ENCODE data around the gene RAB31.

RAB31 gene

GRCh38 chr18:9878095-9878494 is 170.0 kb downstream of the RAB31 start:
- no peak for DNase-seq (ENCODE audit: low read depth, low spot score)
- Histone ChIP-seq H3K9ac (ENCODE audit: insufficient read length) (no peak overlapping the region), H3K36me3 (ENCODE audit: insufficient read depth, low read length) (no peaks in the 10 kb centered on the region), H3K4me3 (no peak overlapping the region), H3K27ac (no peak overlapping the region), H3K9me3 (ENCODE audit: low read depth, low read length) (no peaks in the 10 kb centered on the region)
- TF ChIP-seq FOXP2 (optimal IDR thresholded peaks at IDR 0.05; ENCODE audit: control extremely low read depth, extremely low read length, insufficient read depth) (no peak), POLR2AphosphoS5 (IDR thresholded peaks at IDR 0.05; ENCODE audit: borderline replicate concordance, low read depth, low read length) (no peak), EZH2 (IDR thresholded peaks at IDR 0.05) (no peak)

DNA sequence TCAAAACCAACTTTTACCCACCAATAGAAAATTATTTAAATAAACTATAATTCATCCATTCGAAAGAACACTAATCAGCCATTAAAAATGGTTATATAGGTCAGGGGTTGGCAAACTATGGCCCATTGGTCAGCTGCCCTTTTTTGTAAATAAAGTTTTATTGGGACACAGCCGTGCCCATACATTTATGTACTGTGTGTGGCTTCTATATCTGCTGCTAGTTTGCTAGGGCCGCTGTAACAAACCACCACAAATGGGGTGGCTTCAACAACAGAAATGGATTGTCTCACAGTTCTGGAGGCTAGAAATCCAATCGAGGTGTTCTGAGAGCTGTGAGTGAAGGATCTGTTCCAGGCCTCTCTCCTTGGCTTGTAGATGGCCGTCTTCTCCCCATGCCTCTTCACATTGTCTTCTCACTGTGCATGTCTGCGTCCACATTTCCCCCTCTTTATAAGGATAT is 170.7 kb downstream of the RAB31 start:
- Histone ChIP-seq H3K9me3 (ENCODE audit: low read depth, low read length) (no peaks in the 10 kb centered on the region), H3K36me3 (ENCODE audit: insufficient read depth, low read length) (no peaks in the 10 kb centered on the region), H3K27ac (no peak overlapping the region), H3K4me3 (no peak overlapping the region), H3K9ac (ENCODE audit: insufficient read length) (no peak overlapping the region)
- TF ChIP-seq EZH2 (IDR thresholded peaks at IDR 0.05) (no peak), FOXP2 (optimal IDR thresholded peaks at IDR 0.05; ENCODE audit: control extremely low read depth, extremely low read length, insufficient read depth) (no peak), POLR2AphosphoS5 (IDR thresholded peaks at IDR 0.05; ENCODE audit: borderline replicate concordance, low read depth, low read length) (no peak)
- DNase-seq (ENCODE audit: low read depth, low spot score): no peak

GRCh38 chr18:9884090-9884489 is 176.0 kb downstream of the RAB31 start:
- no peak overlapping the region for H3K27ac ChIP-seq
- no peak overlapping the region for H3K9ac ChIP-seq (ENCODE audit: insufficient read length)

DNA sequence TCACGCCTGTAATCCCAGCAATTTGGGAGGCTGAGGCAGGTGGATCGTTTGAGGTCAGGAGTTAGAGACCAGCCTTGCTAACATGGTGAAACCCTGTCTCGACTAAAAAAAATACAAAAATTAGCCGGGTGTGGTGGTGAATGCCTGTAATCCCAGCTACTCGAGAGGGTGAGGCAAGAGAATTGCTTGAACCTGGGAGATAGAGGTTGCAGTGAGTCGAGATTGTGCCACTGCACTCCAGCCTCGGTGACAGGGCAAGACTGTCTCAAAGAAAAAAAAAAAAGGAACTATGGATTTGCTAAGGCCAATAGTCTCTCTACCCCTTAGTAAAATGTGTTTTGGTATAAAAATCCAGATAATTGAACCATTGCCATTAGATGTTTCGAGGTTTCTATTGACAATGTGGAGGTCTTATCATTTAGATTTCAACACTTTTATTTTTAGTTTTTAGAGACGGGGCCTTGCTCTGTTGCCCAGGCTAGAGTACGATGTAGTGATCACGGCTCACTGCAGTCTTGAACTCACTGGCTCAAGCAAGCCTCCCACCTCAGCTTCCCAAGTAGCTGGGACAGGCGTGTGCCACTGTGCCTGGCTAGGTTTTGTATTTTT is 176.5 kb downstream of the RAB31 start:
- no peak for DNase-seq (ENCODE audit: low read depth, low spot score)
- H3K4me3 ChIP-seq: no peak overlapping the region
- no peaks in the 10 kb centered on the region for H3K36me3 ChIP-seq (ENCODE audit: insufficient read depth, low read length)
- H3K9me3 ChIP-seq (ENCODE audit: low read depth, low read length): no peaks in the 10 kb centered on the region
- no peak overlapping the region for H3K27ac ChIP-seq
- TF ChIP-seq FOXP2 (optimal IDR thresholded peaks at IDR 0.05; ENCODE audit: control extremely low read depth, extremely low read length, insufficient read depth) (no peak), POLR2AphosphoS5 (IDR thresholded peaks at IDR 0.05; ENCODE audit: borderline replicate concordance, low read depth, low read length) (no peak), EZH2 (IDR thresholded peaks at IDR 0.05) (no peak)
- H3K9ac ChIP-seq (ENCODE audit: insufficient read length): no peak overlapping the region

More at GRCh38 chr18:9884090-9884489, 176.0 kb downstream of the RAB31 start:
- no peaks in the 10 kb centered on the region for H3K36me3 ChIP-seq (ENCODE audit: insufficient read depth, low read length)
- H3K9me3 ChIP-seq (ENCODE audit: low read depth, low read length): no peaks in the 10 kb centered on the region
- no peak overlapping the region for H3K4me3 ChIP-seq
- no peak for DNase-seq (ENCODE audit: low read depth, low spot score)
- TF ChIP-seq FOXP2 (optimal IDR thresholded peaks at IDR 0.05; ENCODE audit: control extremely low read depth, extremely low read length, insufficient read depth) (no peak), EZH2 (IDR thresholded peaks at IDR 0.05) (no peak), POLR2AphosphoS5 (IDR thresholded peaks at IDR 0.05; ENCODE audit: borderline replicate concordance, low read depth, low read length) (no peak)

GRCh38 chr18:9885170-9886004 is 177.3 kb downstream of the RAB31 start, which contains the start of gene TXNDC2:
Gene TXNDC2 (plus strand): TSS chr18:9885973. CDS start chr18:9886681, 708 bp downstream.
- H3K9ac ChIP-seq (ENCODE audit: insufficient read length): no peak within 1 kb of the TSS
- H3K4me3 ChIP-seq: no peak within 1 kb of the TSS
- no peak within 1 kb of the TSS for H3K27ac ChIP-seq
- TF ChIP-seq POLR2AphosphoS5 (IDR thresholded peaks at IDR 0.05; ENCODE audit: borderline replicate concordance, low read depth, low read length) (no peak), EZH2 (IDR thresholded peaks at IDR 0.05) (no peak), FOXP2 (optimal IDR thresholded peaks at IDR 0.05; ENCODE audit: control extremely low read depth, extremely low read length, insufficient read depth) (no peak)
- no peaks in the 10 kb centered on the region for H3K9me3 ChIP-seq (ENCODE audit: low read depth, low read length)
- no peaks in the 10 kb centered on the region for H3K36me3 ChIP-seq (ENCODE audit: insufficient read depth, low read length)
- DNase-seq (ENCODE audit: low read depth, low spot score): no peak

- Histone ChIP-seq H3K36me3 (ENCODE audit: insufficient read depth, low read length) (no peaks in the 10 kb centered on the region), H3K4me3 (no peak overlapping the region)
- DNase-seq (ENCODE audit: low read depth, low spot score): no peak
Measured at GRCh38 chr18:9886005-9886348, 177.9 kb downstream of the RAB31 start.

GRCh38 chr18:9887992-9888391 is 179.9 kb downstream of the RAB31 start:
- Histone ChIP-seq H3K36me3 (ENCODE audit: insufficient read depth, low read length) (no peaks in the 10 kb centered on the region), H3K9me3 (ENCODE audit: low read depth, low read length) (no peaks in the 10 kb centered on the region), H3K9ac (ENCODE audit: insufficient read length) (no peak overlapping the region), H3K27ac (no peak overlapping the region), H3K4me3 (no peak overlapping the region)
- no peak for TF ChIP-seq POLR2AphosphoS5 (IDR thresholded peaks at IDR 0.05; ENCODE audit: borderline replicate concordance, low read depth, low read length)
- no peak for DNase-seq (ENCODE audit: low read depth, low spot score)

More at GRCh38 chr18:9886005-9886348, 177.9 kb downstream of the RAB31 start:
- H3K9ac ChIP-seq (ENCODE audit: insufficient read length): no peak overlapping the region
- H3K9me3 ChIP-seq (ENCODE audit: low read depth, low read length): no peaks in the 10 kb centered on the region
- no peak overlapping the region for H3K27ac ChIP-seq
- no peak for TF ChIP-seq FOXP2 (optimal IDR thresholded peaks at IDR 0.05; ENCODE audit: control extremely low read depth, extremely low read length, insufficient read depth)
- no peak for TF ChIP-seq POLR2AphosphoS5 (IDR thresholded peaks at IDR 0.05; ENCODE audit: borderline replicate concordance, low read depth, low read length)
- no peak for TF ChIP-seq EZH2 (IDR thresholded peaks at IDR 0.05)

DNA sequence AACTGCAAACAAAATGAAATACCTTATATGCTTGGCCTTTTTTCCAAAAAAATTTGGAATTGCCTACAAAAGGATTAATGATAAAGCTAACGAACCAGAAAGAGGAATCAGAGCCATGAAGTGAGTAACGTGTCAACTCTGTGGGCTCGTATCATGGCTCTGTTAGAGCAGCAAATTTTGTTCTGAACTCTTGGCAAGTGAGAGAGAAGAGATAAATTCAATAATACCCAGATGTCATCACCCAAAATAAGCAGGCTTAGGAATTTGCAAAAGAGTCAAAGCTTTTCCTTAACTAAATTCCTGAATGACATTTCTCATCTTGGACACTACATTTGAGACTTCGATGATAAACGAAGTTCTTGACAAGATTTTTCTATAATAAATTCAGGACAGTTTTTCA is 182.1 kb downstream of the RAB31 start:
- Histone ChIP-seq H3K27ac (no peak overlapping the region), H3K36me3 (ENCODE audit: insufficient read depth, low read length) (no peaks in the 10 kb centered on the region), H3K9ac (ENCODE audit: insufficient read length) (no peak overlapping the region), H3K4me3 (no peak overlapping the region), H3K9me3 (ENCODE audit: low read depth, low read length) (no peaks in the 10 kb centered on the region)
- no peak for DNase-seq (ENCODE audit: low read depth, low spot score)
- TF ChIP-seq POLR2AphosphoS5 (IDR thresholded peaks at IDR 0.05; ENCODE audit: borderline replicate concordance, low read depth, low read length): no peak
- TF ChIP-seq EZH2 (IDR thresholded peaks at IDR 0.05): no peak
- TF ChIP-seq FOXP2 (optimal IDR thresholded peaks at IDR 0.05; ENCODE audit: control extremely low read depth, extremely low read length, insufficient read depth): no peak
